Endometrial microvascular endothelial cells (primary cell): ENCODE data around the gene PITPNM3. TPM values are rescaled to one million over a fixed set of nuclear protein-coding genes. Genes with fewer than 3 reads are reported as not detected.

Experiments
- in situ Hi-C: cut with HindIII; loops from 2 replicates; pipeline ENCODE4 v1.10.0; 2017; ENCODE audit warnings: low sequenced_read_pairs, low pct_unique_long_range_greater_than_20kb; ENCODE audit errors: inconsistent ontology term
- total RNA-seq: library from RNA; depleted of rRNA; stranded (reverse); fragments of >200 nt; gene quantifications from one replicate; pipeline ENCODE4 v1.2.3, GENCODE V29; 2015; ENCODE audit errors: inconsistent ontology term

The PITPNM3 gene
- total RNA-seq, 1 donor from 2014 or later, result 0.09 TPM

DNA sequence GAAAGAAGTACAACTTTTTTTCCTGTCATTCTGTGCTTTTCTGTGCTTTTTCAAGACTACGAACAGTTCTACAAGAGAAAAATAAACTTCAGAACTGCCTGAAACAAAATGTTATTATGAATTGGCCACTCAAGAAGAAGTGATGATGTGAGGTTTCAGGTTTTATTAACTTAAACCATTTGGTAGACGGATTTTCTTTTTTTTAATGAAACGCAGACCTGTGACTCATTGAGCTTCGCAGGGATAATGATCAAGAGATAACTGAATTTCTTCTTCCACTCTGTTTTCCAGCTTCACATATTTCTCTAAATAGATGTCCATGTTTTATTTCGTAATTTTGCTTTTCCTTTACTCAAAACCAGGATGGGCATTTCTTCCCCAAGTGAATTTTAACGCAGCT is 154.1 kb downstream of the PITPNM3 start:
- in situ Hi-C loops, result no loop called here

Other genes starting within 250 kb of the PITPNM3 start
- not detected for gene AIPL1, start 121.4 kb downstream of the PITPNM3 start, total RNA-seq
- gene PIMREG, start 112.1 kb downstream of the PITPNM3 start, total RNA-seq, result 65.1 TPM
- gene KIAA0753, start 84.2 kb upstream of the PITPNM3 start, total RNA-seq, result 6.2 TPM
- gene TXNDC17, start 84.5 kb upstream of the PITPNM3 start, total RNA-seq, result 126 TPM
- gene MED31, start 95.0 kb upstream of the PITPNM3 start, total RNA-seq, result 15.7 TPM
- gene C17orf100, start 95.2 kb upstream of the PITPNM3 start, total RNA-seq, result not detected
- not detected for gene SLC13A5, start 156.8 kb upstream of the PITPNM3 start, total RNA-seq
- gene XAF1, start 199.5 kb upstream of the PITPNM3 start, total RNA-seq, result 27.6 TPM
- 0.37 TPM for gene FBXO39, start 219.7 kb upstream of the PITPNM3 start, total RNA-seq